Rectal smooth muscle tissue (tissue), 1 donor: ENCODE data around the gene RFTN2.
"Not testable (repeated sequence)": the region's sequence is repeated elsewhere in the genome, so short reads cannot be mapped to it uniquely, and the experiment has no call there.

Source experiments
- H3K27ac ChIP-seq: one replicate; pipeline ENCODE4 v1.7.0; 2013; ENCODE audit warnings: low read depth, low read length, inconsistent platforms
- H3K27me3 ChIP-seq: one replicate; pipeline ENCODE4 v1.7.0; 2013; ENCODE audit warnings: low read length; ENCODE audit not compliant: control insufficient read depth, insufficient read depth
- H3K36me3 ChIP-seq: one replicate; pipeline ENCODE4 v1.7.0; 2013; ENCODE audit warnings: low read length; ENCODE audit not compliant: control insufficient read depth, insufficient read depth
- H3K4me1 ChIP-seq: one replicate; pipeline ENCODE4 v1.7.0; 2013; ENCODE audit warnings: low read length; ENCODE audit not compliant: control insufficient read depth, insufficient read depth
- H3K4me3 ChIP-seq: one replicate; pipeline ENCODE4 v1.7.0; 2013; ENCODE audit warnings: low read length
- H3K9ac ChIP-seq: one replicate; pipeline ENCODE4 v1.7.0; 2013; ENCODE audit warnings: low read length

The RFTN2 gene

GRCh38 chr2:197672371-197672893 is 3.0 kb downstream of the RFTN2 start:
- Histone ChIP-seq H3K27ac (no peak overlapping the region), H3K9ac (no peak overlapping the region), H3K27me3 (no peaks in the 10 kb centered on the region), H3K4me1 (no peaks in the 10 kb centered on the region), H3K4me3 (no peak overlapping the region), H3K36me3 (no peaks in the 10 kb centered on the region)

- Histone ChIP-seq H3K27ac (no peak overlapping the region), H3K9ac (no peak overlapping the region), H3K4me1 (no peaks in the 10 kb centered on the region), H3K36me3 (no peaks in the 10 kb centered on the region), H3K27me3 (no peaks in the 10 kb centered on the region), H3K4me3 (no peak overlapping the region)
These were observed 6.3 kb downstream of the RFTN2 start for GRCh38 chr2:197669077-197669476.

- Histone ChIP-seq H3K4me1 (no peaks in the 10 kb centered on the region), H3K4me3 (no peak overlapping the region), H3K27me3 (no peaks in the 10 kb centered on the region), H3K36me3 (no peaks in the 10 kb centered on the region), H3K27ac (no peak overlapping the region), H3K9ac (no peak overlapping the region)
These were observed 7.1 kb downstream of the RFTN2 start for GRCh38 chr2:197668296-197668695.

GRCh38 chr2:197666277-197666676 is 9.1 kb downstream of the RFTN2 start:
- no peak overlapping the region for H3K27ac ChIP-seq
- H3K27me3 ChIP-seq: no peaks in the 10 kb centered on the region
- no peaks in the 10 kb centered on the region for H3K4me1 ChIP-seq
- no peaks in the 10 kb centered on the region for H3K36me3 ChIP-seq
- H3K9ac ChIP-seq: no peak overlapping the region
- H3K4me3 ChIP-seq: no peak overlapping the region

- no peak overlapping the region for H3K4me3 ChIP-seq
- H3K27me3 ChIP-seq: no peaks in the 10 kb centered on the region
- H3K9ac ChIP-seq: no peak overlapping the region
- no peaks in the 10 kb centered on the region for H3K36me3 ChIP-seq
- H3K27ac ChIP-seq: no peak overlapping the region
- H3K4me1 ChIP-seq: no peaks in the 10 kb centered on the region
These were observed 13.8 kb downstream of the RFTN2 start for GRCh38 chr2:197661626-197662025.

- Histone ChIP-seq H3K4me1 (no peaks in the 10 kb centered on the region), H3K27ac (no peak overlapping the region), H3K4me3 (no peak overlapping the region), H3K27me3 (no peaks in the 10 kb centered on the region), H3K36me3 (no peaks in the 10 kb centered on the region), H3K9ac (no peak overlapping the region)
These were observed 17.8 kb downstream of the RFTN2 start for GRCh38 chr2:197657562-197657961.

- Histone ChIP-seq H3K9ac (no peak overlapping the region), H3K36me3 (no peaks in the 10 kb centered on the region), H3K4me1 (no peaks in the 10 kb centered on the region), H3K27me3 (no peaks in the 10 kb centered on the region), H3K27ac (no peak overlapping the region), H3K4me3 (no peak overlapping the region)
These were observed 27.3 kb downstream of the RFTN2 start for GRCh38 chr2:197647961-197648690.

GRCh38 chr2:197641666-197642065 is 33.7 kb downstream of the RFTN2 start:
- H3K27me3 ChIP-seq: no peaks in the 10 kb centered on the region
- no peak overlapping the region for H3K9ac ChIP-seq
- no peaks in the 10 kb centered on the region for H3K36me3 ChIP-seq

GRCh38 chr2:197640571-197641122 is 34.7 kb downstream of the RFTN2 start:
- H3K4me3 ChIP-seq, H3K27ac ChIP-seq, H3K4me1 ChIP-seq, H3K27me3 ChIP-seq, H3K9ac ChIP-seq, H3K36me3 ChIP-seq: not testable (repeated sequence)

More at GRCh38 chr2:197641666-197642065, 33.7 kb downstream of the RFTN2 start:
- no peaks in the 10 kb centered on the region for H3K4me1 ChIP-seq
- H3K4me3 ChIP-seq: no peak overlapping the region
- no peak overlapping the region for H3K27ac ChIP-seq

GRCh38 chr2:197633109-197633657 is 42.2 kb downstream of the RFTN2 start:
- no peaks in the 10 kb centered on the region for H3K36me3 ChIP-seq
- H3K27ac ChIP-seq: no peak overlapping the region
- H3K4me3 ChIP-seq: no peak overlapping the region
- H3K27me3 ChIP-seq: no peaks in the 10 kb centered on the region
- H3K4me1 ChIP-seq: no peaks in the 10 kb centered on the region
- H3K9ac ChIP-seq: no peak overlapping the region

- Histone ChIP-seq H3K4me1 (no peaks in the 10 kb centered on the region), H3K27me3 (no peaks in the 10 kb centered on the region), H3K36me3 (no peaks in the 10 kb centered on the region), H3K9ac (no peak overlapping the region), H3K27ac (no peak overlapping the region), H3K4me3 (no peak overlapping the region)
These were observed 47.3 kb downstream of the RFTN2 start for GRCh38 chr2:197628043-197628500.

- no peak overlapping the region for H3K27ac ChIP-seq
- H3K9ac ChIP-seq: no peak overlapping the region
- H3K27me3 ChIP-seq: no peaks in the 10 kb centered on the region
These were observed 48.3 kb downstream of the RFTN2 start for GRCh38 chr2:197626965-197627625.

More at GRCh38 chr2:197626965-197627625, 48.3 kb downstream of the RFTN2 start:
- Histone ChIP-seq H3K36me3 (no peaks in the 10 kb centered on the region), H3K4me3 (no peak overlapping the region), H3K4me1 (no peaks in the 10 kb centered on the region)
